GM21723 (cell line): ENCODE measurements around the gene TBXAS1.

Experiments used
- ATAC-seq: cut with Tn5 transposase; IDR thresholded peaks from one replicate; pipeline ENCODE4 v1.9.1; 2021; ENCODE audit warnings: mild to moderate bottlenecking, moderate library complexity; ENCODE audit not compliant: unreplicated experiment

TBXAS1 gene

DNA sequence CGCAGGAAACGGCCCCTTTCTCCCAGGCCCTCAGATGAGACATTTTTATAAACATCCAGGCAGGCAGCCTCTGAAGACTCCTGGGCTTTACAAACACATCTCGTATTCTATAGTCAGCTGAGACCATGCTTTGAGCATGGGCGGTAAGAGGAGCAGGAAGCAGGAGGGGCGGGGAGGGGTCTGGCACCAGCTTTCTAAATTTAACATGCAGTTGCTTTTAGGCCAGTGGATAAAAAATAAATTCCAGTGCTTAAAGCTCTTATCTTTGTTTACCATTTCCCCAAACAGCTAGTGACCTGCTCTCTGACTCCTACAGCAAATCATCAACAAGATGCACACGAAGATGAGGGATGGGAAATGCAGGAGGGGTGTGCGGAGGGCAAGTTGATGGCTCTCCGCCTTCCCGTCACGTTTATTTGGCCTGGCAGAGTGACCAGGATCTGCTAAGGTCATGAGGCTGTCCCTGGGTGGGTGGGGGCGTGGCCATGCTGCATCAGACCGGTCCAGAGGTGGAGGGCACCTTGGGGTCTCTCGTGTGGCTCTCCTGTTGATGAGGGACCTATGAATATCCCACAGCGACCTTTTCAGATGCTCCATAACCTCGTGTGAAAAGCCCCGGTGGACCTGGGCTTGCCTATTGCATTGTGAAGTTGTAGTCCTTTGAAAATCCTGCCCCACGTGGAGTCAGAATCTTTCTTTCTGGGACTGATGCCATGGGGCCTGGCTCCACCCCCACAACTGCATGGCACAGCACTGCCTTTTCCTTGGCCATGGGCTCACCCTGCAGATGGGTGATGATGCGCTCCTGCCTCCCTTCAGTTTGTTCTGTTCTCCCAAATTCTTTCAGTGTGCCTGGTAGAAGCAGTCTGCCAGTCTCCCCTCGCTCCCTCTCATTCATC lies 166.2 kb downstream of the TBXAS1 start:
- ATAC-seq = no peak

- ATAC-seq = no peak
Observed at GRCh38 chr7:139998572-139998971, 169.5 kb downstream of the TBXAS1 start.

DNA sequence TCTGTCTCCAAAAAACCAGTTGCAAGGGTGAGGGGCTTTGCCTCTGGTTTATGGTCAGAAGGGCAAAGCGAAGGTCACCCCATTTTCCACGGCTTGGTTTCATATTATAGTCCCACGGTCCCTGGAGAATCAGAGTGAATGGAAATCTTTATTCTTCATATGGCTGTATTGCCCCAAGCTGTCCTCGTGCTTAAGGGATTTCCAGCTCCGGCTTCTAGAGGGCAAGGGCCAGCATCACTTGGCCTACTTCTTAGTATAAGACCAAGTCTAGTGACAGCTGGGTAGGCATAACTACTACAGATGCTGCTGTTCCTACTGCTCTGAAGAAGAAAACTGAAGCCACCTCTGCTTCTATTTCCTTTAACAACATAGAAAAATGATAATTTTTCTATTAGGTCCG lies 170.5 kb downstream of the TBXAS1 start:
- no peak for ATAC-seq

DNA sequence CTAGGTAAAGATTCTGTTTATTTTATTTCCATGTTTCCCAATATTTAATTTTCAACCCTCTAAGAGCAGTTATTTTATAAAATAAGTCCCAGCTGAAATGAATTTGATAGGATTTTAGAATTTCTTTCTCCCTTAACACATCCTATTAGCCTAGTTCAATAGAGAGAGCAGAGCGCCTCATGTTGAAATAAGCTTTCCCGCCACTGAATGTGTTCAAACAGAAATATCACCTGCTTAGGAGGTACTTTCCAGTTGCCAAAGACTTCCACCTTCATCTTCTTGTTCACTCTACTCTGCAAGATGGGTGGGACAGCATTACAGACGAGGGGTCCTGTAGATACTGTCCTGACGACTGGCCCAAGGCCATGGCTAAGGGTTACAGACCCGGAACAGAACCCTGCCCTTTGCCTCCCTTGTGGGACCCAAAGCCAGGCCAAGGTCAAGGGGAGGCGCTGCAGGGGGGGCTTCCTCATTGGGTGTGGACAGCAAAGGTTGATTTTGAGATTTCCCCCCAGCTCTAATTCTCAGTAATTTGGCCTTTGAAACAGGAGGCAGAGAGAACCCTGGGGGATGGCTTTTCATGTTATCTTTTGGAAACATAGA lies 171.7 kb downstream of the TBXAS1 start:
- ATAC-seq = no peak

GRCh38 chr7:140003913-140004382 lies 174.9 kb downstream of the TBXAS1 start:
- no peak for ATAC-seq

GRCh38 chr7:140004672-140005071 lies 175.6 kb downstream of the TBXAS1 start:
- ATAC-seq = no peak

- no peak for ATAC-seq
Observed at GRCh38 chr7:140005341-140005740, 176.3 kb downstream of the TBXAS1 start.

GRCh38 chr7:140005754-140006503 lies 176.9 kb downstream of the TBXAS1 start:
- ATAC-seq = no peak

DNA sequence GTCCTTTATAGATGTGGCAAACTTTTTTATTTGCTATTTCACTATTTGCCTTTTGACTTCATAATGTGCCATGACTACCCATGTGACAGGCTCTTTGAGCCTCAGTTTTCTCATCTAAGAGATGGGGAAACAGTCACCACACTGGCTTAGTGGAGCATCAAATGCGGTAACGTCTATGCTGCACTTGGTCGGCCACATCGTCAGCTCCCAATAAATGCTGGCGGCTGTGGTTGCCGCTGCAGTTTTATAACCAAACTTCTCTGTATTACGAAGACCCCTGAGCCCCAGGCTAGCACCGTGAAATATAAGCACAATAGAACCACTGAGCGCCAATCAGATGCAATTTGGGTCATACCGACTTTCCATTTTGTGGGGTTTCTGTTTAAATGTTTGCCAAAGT lies 177.5 kb downstream of the TBXAS1 start:
- no peak for ATAC-seq

GRCh38 chr7:140007051-140007690 lies 178.1 kb downstream of the TBXAS1 start:
- ATAC-seq = no peak

DNA sequence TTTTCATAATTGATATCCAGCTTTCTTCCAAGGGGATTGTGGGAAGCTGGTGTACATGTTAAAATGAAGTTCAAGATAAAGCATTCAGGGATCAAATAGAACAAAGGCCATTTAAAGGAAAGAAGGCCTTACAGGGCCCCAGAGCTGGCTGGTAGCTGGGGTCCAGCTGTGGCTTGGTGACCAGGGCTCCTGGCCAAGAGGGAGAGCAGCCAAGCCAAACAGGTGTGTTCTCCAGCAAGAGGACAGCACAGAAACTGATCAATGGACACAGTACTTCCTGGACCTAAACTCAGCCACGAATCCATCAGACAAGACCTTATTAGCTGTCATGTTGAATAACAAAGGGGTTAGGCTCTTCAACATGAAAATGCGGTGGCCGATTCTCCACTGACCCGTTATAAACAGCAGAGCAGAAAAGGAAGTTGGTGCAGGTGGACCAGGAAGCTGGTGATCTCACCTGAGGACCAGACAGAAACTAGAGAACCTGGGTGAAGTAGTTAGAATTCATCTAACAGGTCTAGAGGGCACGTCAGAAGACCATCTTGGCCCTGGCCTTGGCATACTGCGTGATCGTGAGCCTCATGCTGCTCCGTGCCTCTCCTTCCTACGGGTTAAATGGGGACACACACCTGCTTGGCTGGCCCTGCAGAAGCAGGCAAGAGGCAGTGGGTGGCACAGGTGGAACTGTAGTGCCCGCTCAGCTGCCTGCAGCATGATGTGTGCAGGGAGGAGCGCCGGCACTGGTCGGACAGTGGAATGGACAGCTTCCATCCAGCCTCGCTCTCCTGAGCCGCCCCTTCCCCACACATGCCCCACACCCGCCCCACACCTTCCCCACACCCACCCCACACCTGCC lies 179.9 kb downstream of the TBXAS1 start:
- no peak for ATAC-seq

DNA sequence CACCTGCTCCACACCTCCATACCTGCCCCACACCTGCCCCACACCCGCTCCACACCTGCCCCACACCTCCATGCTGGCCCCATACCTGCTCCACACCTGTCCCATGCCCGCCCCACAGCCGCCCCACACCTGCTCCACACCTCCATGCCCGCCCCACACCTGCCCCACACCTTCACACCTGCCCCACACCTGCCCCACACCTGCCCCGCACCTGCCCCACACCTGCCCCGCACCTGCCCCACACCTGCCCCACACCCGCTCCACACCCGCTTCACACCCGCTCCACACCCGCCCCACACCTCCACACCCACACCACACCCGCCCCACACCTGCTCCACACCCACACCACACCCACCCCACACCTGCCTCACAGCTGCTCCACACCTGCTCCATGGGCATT lies 180.7 kb downstream of the TBXAS1 start:
- no peak for ATAC-seq

GRCh38 chr7:140010194-140010895 lies 181.3 kb downstream of the TBXAS1 start:
- no peak for ATAC-seq

DNA sequence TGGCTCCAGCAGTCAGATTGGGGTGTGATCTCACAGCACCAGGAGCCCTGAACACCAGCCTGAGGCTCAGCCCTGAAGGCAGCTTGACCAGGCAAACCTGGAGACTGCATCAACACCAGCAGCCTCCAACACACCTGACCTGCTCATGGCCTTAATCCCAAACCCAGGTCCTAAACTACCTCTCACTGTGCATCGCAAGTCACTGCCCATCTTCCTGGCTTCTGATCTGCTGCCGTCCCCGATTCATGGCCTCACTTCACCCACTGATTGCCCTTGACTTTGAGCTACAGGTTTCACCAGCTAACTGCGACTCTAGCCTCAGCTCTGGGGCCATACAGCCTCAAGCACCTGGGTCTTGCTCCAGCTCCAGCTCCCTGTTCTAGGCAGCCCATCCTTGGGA lies 184.6 kb downstream of the TBXAS1 start:
- ATAC-seq = no peak

- ATAC-seq = no peak
Observed at GRCh38 chr7:140014123-140014522, 185.1 kb downstream of the TBXAS1 start.

- ATAC-seq = no peak
Observed at GRCh38 chr7:140015471-140015970, 186.5 kb downstream of the TBXAS1 start.

GRCh38 chr7:140016540-140016939 lies 187.5 kb downstream of the TBXAS1 start:
- no peak for ATAC-seq

- no peak for ATAC-seq
Observed at GRCh38 chr7:140017034-140017433, 188.0 kb downstream of the TBXAS1 start.

- ATAC-seq = no peak
Observed at GRCh38 chr7:140017543-140017942, 188.5 kb downstream of the TBXAS1 start.
